ENCODE measurements around the gene CDKN2B. TPM values are rescaled to one million over a fixed set of nuclear protein-coding genes. Genes with fewer than 3 reads are reported as not detected.
A peak's percentile ranks its signal among the peaks of the same experiment; 100 is the strongest.

The CDKN2B gene
- total and polyA plus RNA-seq, 7 experiments from 2014 or later: 0.32 to 4.1 (median 1.6) TPM; not detected in 4

DNA sequence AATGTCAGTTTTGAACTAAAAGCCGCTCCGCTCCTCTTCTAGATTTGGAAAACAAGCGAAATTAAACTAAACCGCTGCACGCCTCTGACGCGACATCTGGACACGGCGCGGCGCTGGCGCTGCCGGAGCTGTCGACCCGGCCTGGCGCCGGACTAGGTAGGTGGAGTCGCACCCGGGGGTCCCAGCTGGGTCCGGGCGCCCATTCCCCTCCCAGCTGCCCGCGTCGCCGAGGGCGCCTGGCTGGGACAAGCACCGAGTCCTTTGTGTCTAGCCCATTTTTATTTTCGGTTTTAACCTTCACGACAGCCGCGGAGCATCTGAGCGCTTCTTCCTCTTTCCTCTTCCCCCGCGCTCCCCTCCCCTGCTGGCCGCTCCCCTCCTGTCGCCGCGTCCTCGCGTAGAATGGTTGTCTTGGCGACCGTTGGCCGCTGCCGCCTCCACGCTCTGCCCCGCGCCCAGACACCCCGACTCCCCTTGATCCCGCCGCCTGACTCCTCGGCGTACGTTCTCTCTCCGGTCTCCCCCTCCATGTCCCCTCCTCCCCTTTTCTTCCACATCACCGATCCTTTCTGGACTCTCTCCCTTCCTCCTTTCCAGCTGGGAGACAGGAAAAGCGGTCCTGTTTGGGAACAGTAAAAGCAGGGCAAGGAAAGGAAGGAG is 14.0 kb downstream of the CDKN2B start:
- H3K4me3 Mint-ChIP-seq: peak overlapping the region; percentile 88 to 97 (median 94)
- Histone ChIP-seq H3K27ac (ENCODE audit: low read depth, low read length) (peak overlapping the region; percentile 37), H3K9me3 (ENCODE audit: control insufficient read depth in 2 of 3, low read length in 3 of 3) (no peaks in the 10 kb centered on the region), H3K4me1 (ENCODE audit: control insufficient read depth in 2 of 2, insufficient read depth in 2 of 2, low read length in 2 of 2) (peaks cover 8 to 16% of the 10 kb centered on the region in 2 donors), H3K36me3 (ENCODE audit: control insufficient read depth in 2 of 3, insufficient read depth in 3 of 3, low read length in 3 of 3) (peaks cover 0 to 7% (median 0%) of the 10 kb centered on the region in 3 experiments), H3K27me3 (ENCODE audit: control insufficient read depth in 2 of 2, insufficient read depth in 2 of 2, low read length in 2 of 2) (peaks cover 0 to 21% of the 10 kb centered on the region in 2 donors), H3K4me3 (ENCODE audit: low read length) (peak overlapping the region; percentile 93)
- CTCF ChIA-PET: no interaction called here
- ATAC-seq (peak; percentile 88), DNase-seq (peak; percentile 52 to 74 (median 69))
- H3K27me3 Mint-ChIP-seq: peaks cover 25 to 54% (median 44%) of the 10 kb centered on the region in 5 donors
- peaks cover 0 to 18% (median 0%) of the 10 kb centered on the region in 5 donors for H3K36me3 Mint-ChIP-seq
- POLR2A ChIA-PET: interaction anchor here (1.3 kb wide), 1 partner anchor 22 kb away, joined by 3 read pairs; no protein-coding TSS in a partner anchor
- intact Hi-C loops (cut with micrococcal nuclease): loop anchor here (1.0 to 10.0 kb wide), 12 partner anchors 13 to 660 kb away; partner anchors contain the start of gene KLHL9 (in 2 of the 2)
- peaks cover 0 to 35% (median 13%) of the 10 kb centered on the region in 7 donors for H3K4me1 Mint-ChIP-seq
- peaks cover 0 to 10% (median 2%) of the 10 kb centered on the region in 11 donors for H3K9me3 Mint-ChIP-seq
- H3K27ac Mint-ChIP-seq: peak overlapping the region; percentile 29 to 98 (median 66)

- DNase-seq (peak in 2 of 9 donors; percentile 31 to 54), ATAC-seq (peak; percentile 47)
- H3K27me3 ChIP-seq (ENCODE audit: control insufficient read depth in 2 of 2, insufficient read depth in 2 of 2, low read length in 2 of 2): peaks cover 0 to 26% of the 10 kb centered on the region in 2 donors
- peak within 1 kb of the TSS; percentile 37 for H3K27ac ChIP-seq (ENCODE audit: low read depth, low read length)
- peak within 1 kb of the TSS; percentile 88 to 97 (median 94) for H3K4me3 Mint-ChIP-seq
- peaks cover 0 to 35% (median 13%) of the 10 kb centered on the region in 7 donors for H3K4me1 Mint-ChIP-seq
- ChIA-PET POLR2A (interaction anchor here (1.3 kb wide), 1 partner anchor 21 kb away, joined by 3 read pairs; no protein-coding TSS in a partner anchor), CTCF (no interaction called here)
- peaks cover 0 to 14% (median 5%) of the 10 kb centered on the region in 11 donors for H3K9me3 Mint-ChIP-seq
- H3K36me3 ChIP-seq (ENCODE audit: control insufficient read depth in 2 of 3, insufficient read depth in 3 of 3, low read length in 3 of 3): peaks cover 0 to 7% (median 0%) of the 10 kb centered on the region in 3 experiments
- peak within 1 kb of the TSS; percentile 93 for H3K4me3 ChIP-seq (ENCODE audit: low read length)
- H3K27me3 Mint-ChIP-seq: peaks cover 30 to 54% (median 44%) of the 10 kb centered on the region in 5 donors
- H3K27ac Mint-ChIP-seq: peak within 1 kb of the TSS; percentile 29 to 98 (median 66)
- H3K36me3 Mint-ChIP-seq: peaks cover 0 to 24% (median under 1%) of the 10 kb centered on the region in 5 donors
- H3K4me1 ChIP-seq (ENCODE audit: control insufficient read depth in 2 of 2, insufficient read depth in 2 of 2, low read length in 2 of 2): peaks cover 8 to 16% of the 10 kb centered on the region in 2 donors
- intact Hi-C loops (cut with micrococcal nuclease): loop anchor here (1.0 to 10.0 kb wide), 17 partner anchors 11 to 665 kb away; partner anchors contain the start of gene KLHL9 (in 2 of the 2)
- peaks cover 0 to 6% (median 0%) of the 10 kb centered on the region in 3 experiments for H3K9me3 ChIP-seq (ENCODE audit: control insufficient read depth in 2 of 3, low read length in 3 of 3)
These were observed 14.5 kb downstream of the CDKN2B start, which contains the start of gene CDKN2B-AS1 for GRCh38 chr9:21994556-21995005. TSS of gene CDKN2B-AS1 (plus strand) at chr9:21994791.

DNA sequence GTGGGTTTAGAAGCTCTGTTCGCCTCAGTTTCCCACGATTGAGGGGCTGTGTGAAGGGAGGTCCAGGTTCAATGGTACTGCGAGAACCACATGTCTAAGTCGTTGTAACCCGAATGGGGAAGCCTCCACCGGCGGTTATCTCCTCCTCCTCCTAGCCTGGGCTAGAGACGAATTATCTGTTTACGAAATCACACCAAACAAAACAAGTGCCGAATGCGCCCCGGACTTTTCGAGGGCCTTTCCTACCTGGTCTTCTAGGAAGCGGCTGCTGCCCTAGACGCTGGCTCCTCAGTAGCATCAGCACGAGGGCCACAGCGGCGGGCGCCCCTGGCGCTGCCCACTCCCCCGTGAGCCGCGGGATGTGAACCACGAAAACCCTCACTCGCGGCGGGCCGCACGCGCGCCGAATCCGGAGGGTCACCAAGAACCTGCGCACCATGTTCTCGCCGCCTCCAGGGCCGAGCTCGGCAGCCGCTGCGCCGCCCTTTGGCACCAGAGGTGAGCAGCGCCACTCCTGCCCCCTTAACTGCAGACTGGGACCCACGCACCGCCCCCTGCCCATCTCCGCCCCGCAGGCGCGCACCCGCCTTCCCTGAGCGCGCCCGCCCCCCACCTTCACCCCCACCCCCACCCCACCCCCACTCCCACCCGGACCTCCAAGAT is 15.1 kb downstream of the CDKN2B start, which contains the start of gene CDKN2A:
Gene CDKN2A, minus strand, starts transcription at position 500 of the 663 bp plus-strand sequence.
- intact Hi-C loops (cut with micrococcal nuclease): loop anchor here (1.0 to 10.0 kb wide), 11 partner anchors 11 to 665 kb away; partner anchors contain the start of gene KLHL9 (in 2 of the 2)
- peaks cover 8 to 16% of the 10 kb centered on the region in 2 donors for H3K4me1 ChIP-seq (ENCODE audit: control insufficient read depth in 2 of 2, insufficient read depth in 2 of 2, low read length in 2 of 2)
- H3K27me3 ChIP-seq (ENCODE audit: control insufficient read depth in 2 of 2, insufficient read depth in 2 of 2, low read length in 2 of 2): peaks cover 0 to 30% of the 10 kb centered on the region in 2 donors
- ChIA-PET CTCF (interaction anchor here (1.2 kb wide), 1 partner anchor 14 kb away, joined by 3 read pairs; no protein-coding TSS in a partner anchor), POLR2A (interaction anchor here (1.3 kb wide), 1 partner anchor 21 kb away, joined by 3 read pairs; no protein-coding TSS in a partner anchor)
- H3K27ac ChIP-seq (ENCODE audit: low read depth, low read length): peak within 1 kb of the TSS; percentile 37
- H3K27ac Mint-ChIP-seq: peak within 1 kb of the TSS; percentile 29 to 98 (median 66)
- peaks cover 0 to 9% (median 0%) of the 10 kb centered on the region in 3 experiments for H3K9me3 ChIP-seq (ENCODE audit: control insufficient read depth in 2 of 3, low read length in 3 of 3)
- peaks cover 36 to 57% (median 47%) of the 10 kb centered on the region in 5 donors for H3K27me3 Mint-ChIP-seq
- peaks cover 0 to 27% (median 5%) of the 10 kb centered on the region in 5 donors for H3K36me3 Mint-ChIP-seq
- peaks cover 0 to 35% (median 13%) of the 10 kb centered on the region in 7 donors for H3K4me1 Mint-ChIP-seq
- peaks cover 0 to 7% (median 0%) of the 10 kb centered on the region in 3 experiments for H3K36me3 ChIP-seq (ENCODE audit: control insufficient read depth in 2 of 3, insufficient read depth in 3 of 3, low read length in 3 of 3)
- peak in 1 of 9 donors; percentile 63 for DNase-seq
- ATAC-seq: peak; percentile 43
- peak within 1 kb of the TSS; percentile 93 for H3K4me3 ChIP-seq (ENCODE audit: low read length)
- peaks cover 0 to 19% (median 6%) of the 10 kb centered on the region in 11 donors for H3K9me3 Mint-ChIP-seq
- H3K4me3 Mint-ChIP-seq: peak within 1 kb of the TSS; percentile 88 to 97 (median 94)

DNA sequence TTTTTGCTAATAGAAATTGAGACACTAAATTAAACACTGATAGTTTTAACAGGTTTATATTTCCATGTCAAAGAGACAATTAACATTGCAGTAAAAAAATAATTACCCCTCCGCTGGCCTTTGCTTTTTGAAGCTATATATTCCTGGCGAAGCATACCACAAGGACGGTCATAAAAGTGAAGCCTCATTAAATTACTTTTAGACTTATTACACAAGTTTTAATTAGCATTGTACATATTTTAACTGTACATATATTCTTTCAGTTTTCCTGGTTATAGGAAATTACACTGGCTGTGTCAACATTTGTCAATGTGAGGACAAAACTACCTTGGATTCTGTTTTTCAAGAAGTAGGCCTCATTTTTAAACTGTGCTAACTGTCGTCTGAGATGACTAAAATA is 16.1 kb downstream of the CDKN2B start:
- POLR2A ChIA-PET: no interaction called here
- H3K9me3 Mint-ChIP-seq: peaks cover 0 to 27% (median 6%) of the 10 kb centered on the region in 11 donors

GRCh38 chr9:21991072-21991959 is 17.8 kb downstream of the CDKN2B start:
- Histone ChIP-seq H3K36me3 (ENCODE audit: control insufficient read depth in 2 of 3, insufficient read depth in 3 of 3, low read length in 3 of 3) (peaks cover 0 to 7% (median 0%) of the 10 kb centered on the region in 3 experiments), H3K9me3 (ENCODE audit: control insufficient read depth in 2 of 3, low read length in 3 of 3) (peaks cover 0 to 9% (median 0%) of the 10 kb centered on the region in 3 experiments), H3K4me1 (ENCODE audit: control insufficient read depth in 2 of 2, insufficient read depth in 2 of 2, low read length in 2 of 2) (peaks cover 8 to 16% of the 10 kb centered on the region in 2 donors), H3K27me3 (ENCODE audit: control insufficient read depth in 2 of 2, insufficient read depth in 2 of 2, low read length in 2 of 2) (peaks cover 0 to 41% of the 10 kb centered on the region in 2 donors), H3K27ac (ENCODE audit: low read depth, low read length) (no peak overlapping the region), H3K4me3 (ENCODE audit: low read length) (no peak overlapping the region)
- no peak overlapping the region for H3K27ac Mint-ChIP-seq
- peaks cover 0 to 31% (median 6%) of the 10 kb centered on the region in 11 donors for H3K9me3 Mint-ChIP-seq
- DNase-seq: no peak
- CTCF ChIA-PET: interaction anchor here (1.0 to 1.6 kb wide), 2 partner anchors 17 to 173 kb away, joined by 3 to 5 read pairs; no protein-coding TSS in a partner anchor
- H3K4me1 Mint-ChIP-seq: peaks cover 0 to 41% (median 13%) of the 10 kb centered on the region in 7 donors
- intact Hi-C loops (cut with micrococcal nuclease): loop anchor here in 1 of 2 donors (10.0 kb wide), 2 partner anchors 243 to 657 kb away; partner anchors contain the start of gene KLHL9
- POLR2A ChIA-PET: interaction anchor here (0.6 to 1.1 kb wide), 2 partner anchors 9 to 31 kb away, joined by 3 to 5 read pairs; no protein-coding TSS in a partner anchor
- H3K36me3 Mint-ChIP-seq: peaks cover 0 to 29% (median 5%) of the 10 kb centered on the region in 5 donors
- no peak overlapping the region for H3K4me3 Mint-ChIP-seq
- ATAC-seq: no peak
- H3K27me3 Mint-ChIP-seq: peaks cover 48 to 68% (median 52%) of the 10 kb centered on the region in 5 donors

More for the DNA sequence above, 16.1 kb downstream of the CDKN2B start:
- Histone ChIP-seq H3K9me3 (ENCODE audit: control insufficient read depth in 2 of 3, low read length in 3 of 3) (peaks cover 0 to 9% (median 0%) of the 10 kb centered on the region in 3 experiments), H3K4me3 (ENCODE audit: low read length) (peak overlapping the region; percentile 72), H3K27me3 (ENCODE audit: control insufficient read depth in 2 of 2, insufficient read depth in 2 of 2, low read length in 2 of 2) (peaks cover 0 to 38% of the 10 kb centered on the region in 2 donors), H3K4me1 (ENCODE audit: control insufficient read depth in 2 of 2, insufficient read depth in 2 of 2, low read length in 2 of 2) (peaks cover 8 to 16% of the 10 kb centered on the region in 2 donors), H3K27ac (ENCODE audit: low read depth, low read length) (no peak overlapping the region), H3K36me3 (ENCODE audit: control insufficient read depth in 2 of 3, insufficient read depth in 3 of 3, low read length in 3 of 3) (peaks cover 0 to 7% (median 0%) of the 10 kb centered on the region in 3 experiments)
- Mint-ChIP-seq H3K4me1 (peaks cover 0 to 41% (median 13%) of the 10 kb centered on the region in 7 donors), H3K27me3 (peaks cover 41 to 63% (median 51%) of the 10 kb centered on the region in 5 donors), H3K36me3 (peaks cover 0 to 32% (median 5%) of the 10 kb centered on the region in 5 donors), H3K27ac (no peak overlapping the region), H3K4me3 (peak overlapping the region; percentile 39 to 97 (median 90))
- intact Hi-C loops (cut with micrococcal nuclease): loop anchor here in 1 of 2 donors (10.0 kb wide), 2 partner anchors 242 to 658 kb away; partner anchors contain the start of gene KLHL9
- DNase-seq (no peak), ATAC-seq (no peak)
- CTCF ChIA-PET: interaction anchor here (1.2 kb wide), 1 partner anchor 15 kb away, joined by 3 read pairs; no protein-coding TSS in a partner anchor

All from naive thymus-derived CD4-positive, alpha-beta T cell (primary cell).